Dendritic cell treated with granulocyte-macrophage colony-stimulating factor and Interleukin-4, amounts not matched to agents 40 ng/mL and 50 ng/mL, for 4 days (primary cell): ENCODE results near the gene TGIF2LX.
"Not testable (repeated sequence)": the region's sequence is repeated elsewhere in the genome, so short reads cannot be mapped to it uniquely, and the experiment has no call there.

Source experiments
- H3K27ac Mint-ChIP-seq: one replicate; pipeline ENCODE4 v1.8.0; 2022; ENCODE audit warnings: mild to moderate bottlenecking, mixed read lengths
- H3K27me3 Mint-ChIP-seq: one replicate; pipeline ENCODE4 v1.8.0; 2022; ENCODE audit warnings: mild to moderate bottlenecking, mixed read lengths
- H3K36me3 Mint-ChIP-seq: one replicate; pipeline ENCODE4 v1.8.0; 2022; ENCODE audit warnings: low read depth, mixed read lengths
- H3K4me1 Mint-ChIP-seq: one replicate; pipeline ENCODE4 v1.8.0; 2022; ENCODE audit warnings: low read depth, mixed read lengths
- H3K4me3 Mint-ChIP-seq: one replicate; pipeline ENCODE4 v1.8.0; 2022; ENCODE audit warnings: mild to moderate bottlenecking, moderate library complexity, mixed read lengths
- H3K9me3 Mint-ChIP-seq: one replicate; pipeline ENCODE4 v1.8.0; 2022; ENCODE audit warnings: mixed read lengths
- intact Hi-C: fragments of 100-400 bp; cut with micrococcal nuclease; formaldehyde crosslinking; loops from one replicate; pipeline ENCODE4 v1.15.0; 2022

TGIF2LX gene

DNA sequence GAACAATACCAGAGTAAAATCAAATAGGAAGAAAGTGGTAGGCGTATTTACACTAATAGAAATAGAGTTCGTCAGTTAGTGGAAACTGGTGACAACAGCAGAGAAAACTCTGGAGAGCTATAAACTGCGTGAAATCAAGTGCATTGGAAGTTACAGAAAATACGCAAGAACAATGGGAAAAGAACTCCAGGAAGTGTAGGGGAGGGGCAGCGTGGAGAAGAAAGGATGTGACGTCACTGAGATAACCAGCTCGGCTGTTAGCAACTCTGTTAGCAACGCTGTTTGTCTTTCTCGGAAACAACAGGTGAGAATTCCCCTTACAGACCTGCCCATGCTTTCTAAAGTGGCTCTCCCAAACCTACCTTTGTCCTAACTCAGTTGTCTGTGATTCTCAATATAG is at the start of gene TGIF2LX:
TSS of gene TGIF2LX (plus strand) at position 244 of the 400 bp plus-strand sequence. CDS start 178 bp downstream, outside the sequence.
- H3K27me3 Mint-ChIP-seq, H3K4me3 Mint-ChIP-seq, H3K36me3 Mint-ChIP-seq, H3K27ac Mint-ChIP-seq, intact Hi-C loops, H3K4me1 Mint-ChIP-seq: not testable (repeated sequence)
- peaks cover 10% of the 10 kb centered on the region for H3K9me3 Mint-ChIP-seq

DNA sequence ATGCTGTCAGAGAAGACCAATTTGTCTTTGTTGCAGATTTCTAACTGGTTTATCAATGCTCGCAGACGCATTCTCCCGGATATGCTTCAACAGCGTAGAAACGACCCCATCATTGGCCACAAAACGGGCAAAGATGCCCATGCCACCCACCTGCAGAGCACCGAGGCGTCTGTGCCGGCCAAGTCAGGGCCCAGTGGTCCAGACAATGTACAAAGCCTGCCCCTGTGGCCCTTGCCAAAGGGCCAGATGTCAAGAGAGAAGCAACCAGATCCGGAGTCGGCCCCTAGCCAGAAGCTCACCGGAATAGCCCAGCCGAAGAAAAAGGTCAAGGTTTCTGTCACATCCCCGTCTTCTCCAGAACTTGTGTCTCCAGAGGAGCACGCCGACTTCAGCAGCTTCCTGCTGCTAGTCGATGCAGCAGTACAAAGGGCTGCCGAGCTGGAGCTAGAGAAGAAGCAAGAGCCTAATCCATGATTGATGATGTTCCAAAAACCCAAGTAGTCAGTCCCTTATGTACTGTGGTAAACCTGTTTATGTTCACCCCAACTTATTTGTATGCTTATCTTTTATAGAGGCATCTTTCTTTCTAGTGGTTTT is 728 bp downstream of the TGIF2LX start:
- H3K27me3 Mint-ChIP-seq, H3K36me3 Mint-ChIP-seq, intact Hi-C loops, H3K4me3 Mint-ChIP-seq, H3K4me1 Mint-ChIP-seq, H3K27ac Mint-ChIP-seq: not testable (repeated sequence)
- H3K9me3 Mint-ChIP-seq, result peaks cover 10% of the 10 kb centered on the region

DNA sequence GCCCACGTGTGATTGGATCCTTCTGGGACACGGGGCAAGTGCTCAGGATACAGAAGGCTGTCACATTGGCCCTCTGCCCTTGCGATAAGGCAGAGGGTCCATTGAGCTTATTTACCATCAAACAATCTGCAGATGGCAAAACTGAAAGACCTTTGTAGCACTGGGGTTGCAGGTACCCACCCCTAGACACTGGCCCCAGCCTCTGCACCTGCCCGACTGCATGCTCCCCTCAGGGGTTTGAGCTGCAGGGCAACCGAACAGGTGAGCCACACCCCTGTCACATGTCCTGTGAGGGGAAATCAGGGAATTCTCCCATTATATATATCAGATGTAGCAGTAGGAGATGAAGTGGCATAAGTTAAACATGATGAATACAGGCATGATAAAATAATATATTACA is 21.4 kb downstream of the TGIF2LX start:
- H3K36me3 Mint-ChIP-seq, H3K27ac Mint-ChIP-seq, H3K4me1 Mint-ChIP-seq, H3K4me3 Mint-ChIP-seq, intact Hi-C loops, H3K27me3 Mint-ChIP-seq, H3K9me3 Mint-ChIP-seq: not testable (repeated sequence)

DNA sequence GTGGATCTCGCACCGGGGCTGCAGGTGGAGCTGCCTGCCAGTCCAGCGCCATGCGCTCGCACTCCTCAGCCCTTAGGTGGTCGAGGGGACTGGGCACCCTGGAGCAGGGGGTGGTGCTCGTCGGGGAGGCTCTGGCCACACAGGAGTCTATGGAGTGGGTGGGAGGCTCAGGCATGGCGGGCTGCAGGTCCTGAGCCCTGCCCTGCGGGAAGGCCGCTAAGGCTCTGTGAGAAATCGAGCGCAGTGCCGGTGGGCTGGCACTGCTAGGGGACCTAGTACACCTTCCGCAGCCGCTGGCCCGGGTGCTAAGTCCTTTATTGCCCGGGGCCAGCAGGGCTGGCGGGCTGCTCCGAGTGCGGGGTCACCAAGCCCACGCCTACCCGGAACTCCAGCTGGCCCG is 43.9 kb downstream of the TGIF2LX start:
- H3K36me3 Mint-ChIP-seq, H3K9me3 Mint-ChIP-seq, H3K27me3 Mint-ChIP-seq, H3K4me1 Mint-ChIP-seq, intact Hi-C loops, H3K27ac Mint-ChIP-seq, H3K4me3 Mint-ChIP-seq: not testable (repeated sequence)
